ENCODE measurements around the gene SRC.

The SRC gene

GRCh38 chr20:37315452-37316110 lies 30.4 kb upstream of the SRC start:
- no peak for DNase-seq

- no peak for DNase-seq
Observed at GRCh38 chr20:37316116-37316774, 29.7 kb upstream of the SRC start.

- DNase-seq, result no peak
Observed at GRCh38 chr20:37316775-37317170, 29.2 kb upstream of the SRC start.

- no peak for DNase-seq
Observed at GRCh38 chr20:37317316-37317715, 28.6 kb upstream of the SRC start.

GRCh38 chr20:37317994-37318640 lies 27.8 kb upstream of the SRC start:
- DNase-seq, result no peak

- no peak for DNase-seq
Observed at GRCh38 chr20:37319151-37319671, 26.7 kb upstream of the SRC start.

- no peak for DNase-seq
Observed at GRCh38 chr20:37323985-37324384, 22.0 kb upstream of the SRC start.

- DNase-seq, result no peak
Observed at GRCh38 chr20:37325206-37325605, 20.7 kb upstream of the SRC start.

GRCh38 chr20:37326666-37327065 lies 19.3 kb upstream of the SRC start:
- DNase-seq, result no peak

GRCh38 chr20:37327748-37328147 lies 18.2 kb upstream of the SRC start:
- DNase-seq, result no peak

GRCh38 chr20:37328149-37328945 lies 17.6 kb upstream of the SRC start:
- DNase-seq, result no peak

GRCh38 chr20:37329481-37330165 lies 16.3 kb upstream of the SRC start:
- DNase-seq, result no peak

GRCh38 chr20:37330316-37330715 lies 15.6 kb upstream of the SRC start:
- no peak for DNase-seq

- DNase-seq, result no peak
Observed at GRCh38 chr20:37331060-37331857, 14.7 kb upstream of the SRC start.

- no peak for DNase-seq
Observed at GRCh38 chr20:37333130-37333847, 12.7 kb upstream of the SRC start.

- DNase-seq, result no peak
Observed at GRCh38 chr20:37333848-37334318, 12.1 kb upstream of the SRC start.

- no peak for DNase-seq
Observed at GRCh38 chr20:37334450-37334849, 11.5 kb upstream of the SRC start.

GRCh38 chr20:37335642-37336368 lies 10.1 kb upstream of the SRC start:
- DNase-seq, result no peak

GRCh38 chr20:37336369-37337207 lies 9.4 kb upstream of the SRC start:
- no peak for DNase-seq
